ENCODE results near the gene RNF207. TPM values are rescaled to one million over a fixed set of nuclear protein-coding genes. Genes with fewer than 3 reads are reported as not detected.

The RNF207 gene
- total RNA-seq, 1 donor from 2014 or later, result not detected

- DNase-seq (ENCODE audit: low spot score), result no peak
- no peaks in the 10 kb centered on the region for H3K9me3 Mint-ChIP-seq (ENCODE audit: unreplicated experiment)
- TF ChIP-seq, protein P1, sequence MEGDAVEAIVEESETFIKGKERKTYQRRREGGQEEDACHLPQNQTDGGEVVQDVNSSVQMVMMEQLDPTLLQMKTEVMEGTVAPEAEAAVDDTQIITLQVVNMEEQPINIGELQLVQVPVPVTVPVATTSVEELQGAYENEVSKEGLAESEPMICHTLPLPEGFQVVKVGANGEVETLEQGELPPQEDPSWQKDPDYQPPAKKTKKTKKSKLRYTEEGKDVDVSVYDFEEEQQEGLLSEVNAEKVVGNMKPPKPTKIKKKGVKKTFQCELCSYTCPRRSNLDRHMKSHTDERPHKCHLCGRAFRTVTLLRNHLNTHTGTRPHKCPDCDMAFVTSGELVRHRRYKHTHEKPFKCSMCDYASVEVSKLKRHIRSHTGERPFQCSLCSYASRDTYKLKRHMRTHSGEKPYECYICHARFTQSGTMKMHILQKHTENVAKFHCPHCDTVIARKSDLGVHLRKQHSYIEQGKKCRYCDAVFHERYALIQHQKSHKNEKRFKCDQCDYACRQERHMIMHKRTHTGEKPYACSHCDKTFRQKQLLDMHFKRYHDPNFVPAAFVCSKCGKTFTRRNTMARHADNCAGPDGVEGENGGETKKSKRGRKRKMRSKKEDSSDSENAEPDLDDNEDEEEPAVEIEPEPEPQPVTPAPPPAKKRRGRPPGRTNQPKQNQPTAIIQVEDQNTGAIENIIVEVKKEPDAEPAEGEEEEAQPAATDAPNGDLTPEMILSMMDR (IDR thresholded peaks at IDR 0.05; ENCODE audit: unreplicated experiment), result no peak
- peaks cover 2% of the 10 kb centered on the region for H3K4me1 Mint-ChIP-seq (ENCODE audit: unreplicated experiment)
- H3K4me3 Mint-ChIP-seq (ENCODE audit: unreplicated experiment), result no peak overlapping the region
- no peak overlapping the region for H3K27ac Mint-ChIP-seq (ENCODE audit: unreplicated experiment)
- H3K36me3 Mint-ChIP-seq (ENCODE audit: low read depth, unreplicated experiment), result peaks cover 22% of the 10 kb centered on the region
- H3K27me3 Mint-ChIP-seq (ENCODE audit: unreplicated experiment), result peaks cover 1% of the 10 kb centered on the region
Observed at GRCh38 chr1:6220236-6220635, 14.3 kb downstream of the RNF207 start.

GRCh38 chr1:6221210-6221784, 15.4 kb downstream of the RNF207 start:
- Mint-ChIP-seq H3K9me3 (ENCODE audit: unreplicated experiment) (no peaks in the 10 kb centered on the region), H3K36me3 (ENCODE audit: low read depth, unreplicated experiment) (peaks cover 32% of the 10 kb centered on the region), H3K27ac (ENCODE audit: unreplicated experiment) (no peak overlapping the region), H3K27me3 (ENCODE audit: unreplicated experiment) (no peaks in the 10 kb centered on the region), H3K4me1 (ENCODE audit: unreplicated experiment) (peaks cover 2% of the 10 kb centered on the region), H3K4me3 (ENCODE audit: unreplicated experiment) (no peak overlapping the region)
- no peak for DNase-seq (ENCODE audit: low spot score)
- TF ChIP-seq, protein P1 (IDR thresholded peaks at IDR 0.05; ENCODE audit: unreplicated experiment), result no peak

GRCh38 chr1:6222636-6223035, 16.7 kb downstream of the RNF207 start:
- Mint-ChIP-seq H3K4me3 (ENCODE audit: unreplicated experiment) (no peak overlapping the region), H3K27ac (ENCODE audit: unreplicated experiment) (peak overlapping the region; percentile 64), H3K4me1 (ENCODE audit: unreplicated experiment) (peaks cover 2% of the 10 kb centered on the region), H3K27me3 (ENCODE audit: unreplicated experiment) (peaks cover 2% of the 10 kb centered on the region), H3K9me3 (ENCODE audit: unreplicated experiment) (no peaks in the 10 kb centered on the region), H3K36me3 (ENCODE audit: low read depth, unreplicated experiment) (peaks cover 35% of the 10 kb centered on the region)
- TF ChIP-seq, protein P1 (IDR thresholded peaks at IDR 0.05; ENCODE audit: unreplicated experiment), result no peak
- DNase-seq (ENCODE audit: low spot score), result no peak

- peaks cover 2% of the 10 kb centered on the region for H3K4me1 Mint-ChIP-seq (ENCODE audit: unreplicated experiment)
- DNase-seq (ENCODE audit: low spot score), result no peak
- TF ChIP-seq, protein P1 (IDR thresholded peaks at IDR 0.05; ENCODE audit: unreplicated experiment), result no peak
- no peak overlapping the region for H3K27ac Mint-ChIP-seq (ENCODE audit: unreplicated experiment)
- peaks cover 35% of the 10 kb centered on the region for H3K36me3 Mint-ChIP-seq (ENCODE audit: low read depth, unreplicated experiment)
- peaks cover 2% of the 10 kb centered on the region for H3K27me3 Mint-ChIP-seq (ENCODE audit: unreplicated experiment)
- no peak overlapping the region for H3K4me3 Mint-ChIP-seq (ENCODE audit: unreplicated experiment)
- no peaks in the 10 kb centered on the region for H3K9me3 Mint-ChIP-seq (ENCODE audit: unreplicated experiment)
Observed at GRCh38 chr1:6223617-6224016, 17.7 kb downstream of the RNF207 start.

DNA sequence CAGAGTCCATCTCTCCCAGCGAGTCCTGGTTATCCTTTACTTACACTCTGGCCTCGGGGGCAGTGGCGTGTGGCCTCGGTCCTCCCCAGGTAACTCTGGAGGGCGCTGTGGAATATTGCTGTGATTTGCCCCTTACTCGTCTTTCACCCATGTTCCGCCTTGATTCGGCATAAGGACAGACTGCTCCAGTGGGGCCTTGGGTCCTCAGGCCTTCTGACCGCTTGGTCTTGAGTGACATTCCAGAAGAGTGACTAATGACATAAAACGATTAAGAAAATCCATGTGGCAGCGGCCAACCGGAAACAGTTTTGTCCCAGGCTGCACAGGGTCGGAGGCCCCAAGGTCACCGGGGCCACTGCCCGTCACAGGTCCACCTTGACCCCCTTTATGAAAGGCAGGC, 18.8 kb downstream of the RNF207 start:
- Mint-ChIP-seq H3K27me3 (ENCODE audit: unreplicated experiment) (peaks cover 2% of the 10 kb centered on the region), H3K27ac (ENCODE audit: unreplicated experiment) (no peak overlapping the region), H3K4me1 (ENCODE audit: unreplicated experiment) (no peaks in the 10 kb centered on the region), H3K4me3 (ENCODE audit: unreplicated experiment) (no peak overlapping the region), H3K9me3 (ENCODE audit: unreplicated experiment) (no peaks in the 10 kb centered on the region), H3K36me3 (ENCODE audit: low read depth, unreplicated experiment) (peaks cover 35% of the 10 kb centered on the region)
- TF ChIP-seq, protein P1 (IDR thresholded peaks at IDR 0.05; ENCODE audit: unreplicated experiment), result no peak
- DNase-seq (ENCODE audit: low spot score), result no peak
